HG03558 (cell line): ENCODE results near the gene PIK3AP1.
"Not testable (repeated sequence)": the region's sequence is repeated elsewhere in the genome, so short reads cannot be mapped to it uniquely, and the experiment has no call there.

Experiments used
- ATAC-seq: cut with Tn5 transposase; IDR thresholded peaks from one replicate; pipeline ENCODE4 v1.9.1; 2021; ENCODE audit warnings: moderate number of reproducible peaks; ENCODE audit not compliant: unreplicated experiment; ENCODE audit errors: extremely low read depth

PIK3AP1 gene

GRCh38 chr10:96560489-96560888 is 159.8 kb downstream of the PIK3AP1 start:
- no peak for ATAC-seq

GRCh38 chr10:96556003-96556402 is 164.3 kb downstream of the PIK3AP1 start:
- ATAC-seq: no peak

- no peak for ATAC-seq
Measured at GRCh38 chr10:96555330-96555729, 165.0 kb downstream of the PIK3AP1 start.

GRCh38 chr10:96548589-96548988 is 171.7 kb downstream of the PIK3AP1 start:
- no peak for ATAC-seq

- not testable (repeated sequence) for ATAC-seq
Measured at GRCh38 chr10:96545558-96545957, 174.8 kb downstream of the PIK3AP1 start.
